HTR-8/SVneo (cell line): ENCODE results near the gene GJB4.
"Not testable (repeated sequence)": the region's sequence is repeated elsewhere in the genome, so short reads cannot be mapped to it uniquely, and the experiment has no call there.

Experiments used
- DNase-seq: peaks from one replicate; pipeline ENCODE4 v3.0.0; 2011; ENCODE audit warnings: low spot score, mixed read lengths; ENCODE audit not compliant: insufficient read length
- FAIRE-seq: peaks from 2 replicates; lab custom pipeline; 2011; peaks lifted over from hg19 to GRCh38; lab: Jason Lieb, UNC

GJB4 gene

DNA sequence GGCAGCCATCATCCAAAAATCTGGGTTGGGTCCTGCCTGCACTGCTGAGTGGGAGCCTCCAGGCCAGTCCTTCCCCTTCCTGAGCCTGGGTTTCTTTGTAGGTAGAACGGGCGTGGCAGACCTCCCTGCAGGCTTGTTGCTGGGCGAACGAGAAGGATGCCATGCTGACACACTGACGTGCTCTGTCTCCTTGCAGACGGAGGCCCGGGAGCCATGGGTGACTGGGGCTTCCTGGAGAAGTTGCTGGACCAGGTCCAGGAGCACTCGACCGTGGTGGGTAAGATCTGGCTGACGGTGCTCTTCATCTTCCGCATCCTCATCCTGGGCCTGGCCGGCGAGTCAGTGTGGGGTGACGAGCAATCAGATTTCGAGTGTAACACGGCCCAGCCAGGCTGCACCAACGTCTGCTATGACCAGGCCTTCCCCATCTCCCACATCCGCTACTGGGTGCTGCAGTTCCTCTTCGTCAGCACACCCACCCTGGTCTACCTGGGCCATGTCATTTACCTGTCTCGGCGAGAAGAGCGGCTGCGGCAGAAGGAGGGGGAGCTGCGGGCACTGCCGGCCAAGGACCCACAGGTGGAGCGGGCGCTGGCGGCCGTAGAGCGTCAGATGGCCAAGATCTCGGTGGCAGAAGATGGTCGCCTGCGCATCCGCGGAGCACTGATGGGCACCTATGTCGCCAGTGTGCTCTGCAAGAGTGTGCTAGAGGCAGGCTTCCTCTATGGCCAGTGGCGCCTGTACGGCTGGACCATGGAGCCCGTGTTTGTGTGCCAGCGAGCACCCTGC, 34.7 kb downstream of the GJB4 start:
- DNase-seq, result no peak
- no peak for FAIRE-seq

DNA sequence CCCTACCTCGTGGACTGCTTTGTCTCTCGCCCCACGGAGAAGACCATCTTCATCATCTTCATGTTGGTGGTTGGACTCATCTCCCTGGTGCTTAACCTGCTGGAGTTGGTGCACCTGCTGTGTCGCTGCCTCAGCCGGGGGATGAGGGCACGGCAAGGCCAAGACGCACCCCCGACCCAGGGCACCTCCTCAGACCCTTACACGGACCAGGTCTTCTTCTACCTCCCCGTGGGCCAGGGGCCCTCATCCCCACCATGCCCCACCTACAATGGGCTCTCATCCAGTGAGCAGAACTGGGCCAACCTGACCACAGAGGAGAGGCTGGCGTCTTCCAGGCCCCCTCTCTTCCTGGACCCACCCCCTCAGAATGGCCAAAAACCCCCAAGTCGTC, 35.2 kb downstream of the GJB4 start:
- FAIRE-seq, result no peak
- no peak for DNase-seq

DNA sequence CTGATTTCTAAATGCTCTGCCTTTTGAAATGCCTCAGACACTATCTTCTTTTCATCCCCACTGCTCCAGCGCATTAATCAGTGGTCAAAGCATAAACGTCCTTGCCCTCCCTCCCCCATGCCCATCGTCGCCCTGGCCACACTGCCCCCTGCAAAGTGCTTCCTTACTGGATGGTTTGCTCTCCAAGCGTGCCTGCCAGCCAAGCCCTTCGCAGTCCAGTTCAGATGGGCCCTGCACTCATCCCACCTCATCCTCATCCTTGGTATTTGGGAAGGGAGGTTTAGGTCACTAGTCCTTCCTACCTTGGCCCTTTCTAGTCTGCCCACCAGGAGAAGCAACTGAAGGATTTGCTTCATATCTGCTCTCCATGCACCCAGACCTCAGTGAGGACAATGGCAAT, 36.4 kb downstream of the GJB4 start:
- FAIRE-seq (no peak), DNase-seq (no peak)

DNA sequence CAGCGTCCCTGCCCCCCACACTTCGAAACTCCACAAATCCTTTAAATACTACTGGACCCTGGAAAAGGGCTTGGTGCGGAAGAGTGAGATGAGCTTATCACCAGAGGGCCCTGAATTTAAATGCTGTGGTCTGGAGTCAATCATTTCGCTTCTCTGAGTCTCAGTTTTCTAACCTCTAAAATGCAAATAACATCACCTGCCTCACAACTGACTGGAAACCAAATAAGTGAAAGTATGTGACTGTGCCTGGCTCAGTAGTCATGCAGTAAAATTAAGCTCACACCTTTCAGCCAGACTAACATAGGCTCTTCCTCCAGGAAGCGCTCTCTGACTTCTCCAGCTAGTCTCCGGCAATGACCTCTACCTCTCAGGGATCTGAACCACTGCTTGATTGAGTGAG, 37.5 kb downstream of the GJB4 start:
- no peak for FAIRE-seq
- DNase-seq, result no peak

DNA sequence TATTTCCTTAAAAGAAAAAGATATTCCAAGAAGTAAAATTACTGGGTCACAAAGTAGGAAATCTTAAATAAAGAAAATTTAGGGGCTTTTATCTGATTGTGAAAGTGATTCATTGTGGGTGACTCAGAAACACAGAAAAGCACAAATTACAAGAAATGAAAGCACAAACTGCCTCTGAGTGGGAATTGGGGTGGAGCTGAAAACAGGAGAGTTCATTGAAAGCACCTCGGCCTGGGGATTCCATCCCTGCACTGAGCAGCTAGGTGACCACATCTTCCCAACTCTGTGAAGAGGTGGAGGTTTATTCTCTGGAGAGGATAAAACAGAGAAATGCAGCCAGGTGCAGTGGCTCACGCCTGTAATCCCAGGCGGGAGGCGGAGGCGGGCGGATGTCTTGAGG, 40.7 kb downstream of the GJB4 start:
- DNase-seq, result no peak
- FAIRE-seq, result no peak

DNA sequence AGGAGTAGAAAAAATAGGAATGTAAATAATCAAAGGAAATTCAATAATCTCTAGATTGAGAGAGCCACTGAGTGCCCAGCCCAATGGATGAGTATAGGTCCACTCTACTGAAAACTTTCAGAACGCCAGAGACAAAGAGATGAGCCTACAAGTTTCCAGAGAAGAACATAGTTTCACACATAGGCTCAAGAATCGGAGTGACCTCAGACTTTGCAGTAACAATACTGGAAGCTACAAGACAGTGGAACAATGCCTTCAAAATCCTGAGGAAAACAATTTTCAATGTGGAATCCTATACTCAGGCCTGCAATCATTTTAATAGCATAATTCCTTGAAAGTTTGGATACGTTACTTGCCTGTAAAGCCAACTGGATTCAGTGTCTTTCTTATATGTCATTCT, 44.2 kb downstream of the GJB4 start:
- FAIRE-seq, result no peak
- no peak for DNase-seq

DNA sequence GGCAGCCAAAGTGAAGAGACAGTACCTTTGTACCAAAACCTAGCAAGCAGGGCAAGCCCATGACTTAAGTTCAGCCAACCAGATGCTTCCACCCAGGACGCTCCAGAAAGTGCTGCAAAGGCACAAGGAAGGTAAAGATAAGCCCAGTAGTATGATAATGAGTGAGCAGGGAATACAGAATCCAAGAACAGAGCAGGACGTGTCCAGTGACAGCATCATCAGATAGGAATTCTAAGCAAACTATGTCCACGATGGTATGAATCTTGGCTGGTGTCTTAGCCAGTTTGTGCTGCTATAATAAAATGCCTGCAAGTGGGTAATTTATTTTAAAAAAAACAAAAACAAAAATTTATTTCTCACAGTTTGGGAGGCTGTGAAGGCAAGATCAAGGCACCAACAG, 46.9 kb downstream of the GJB4 start:
- DNase-seq (no peak), FAIRE-seq (no peak)

DNA sequence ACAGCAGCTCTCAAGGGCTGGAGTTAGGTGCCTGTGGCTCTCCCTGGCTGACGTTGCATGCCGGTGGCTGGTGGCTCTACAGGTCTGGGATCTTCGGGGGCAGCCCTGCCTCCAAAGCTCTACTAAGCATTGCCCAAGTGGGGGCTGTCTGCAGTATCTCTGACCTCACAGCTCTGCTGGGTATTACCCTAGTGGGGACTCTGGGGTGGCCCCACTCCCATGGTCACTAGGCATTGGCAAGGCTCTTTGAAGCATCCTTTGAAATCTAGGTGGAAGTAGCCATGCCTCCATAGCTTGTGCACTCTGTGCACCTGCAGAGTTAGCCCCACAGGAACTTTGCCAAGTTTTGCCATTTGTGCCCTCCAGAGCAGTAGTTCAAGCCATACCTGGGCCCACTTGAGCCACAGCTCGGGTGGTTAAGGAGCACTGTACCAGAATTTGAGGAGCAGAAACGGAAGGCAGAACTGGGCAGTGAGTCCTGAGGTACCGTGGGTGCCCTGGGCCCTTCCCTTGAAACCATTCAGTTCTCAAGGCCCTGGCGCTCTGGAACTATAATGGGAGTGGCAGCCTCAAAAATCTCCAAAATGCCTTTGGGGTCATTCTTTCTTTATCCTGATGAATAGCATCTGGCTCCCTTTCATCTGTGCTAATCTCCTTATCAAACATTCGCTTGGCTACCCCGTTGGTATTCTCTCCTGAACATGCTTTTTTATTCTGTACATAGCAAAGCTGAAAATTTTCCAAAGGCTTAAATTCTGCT, 48.7 kb downstream of the GJB4 start:
- FAIRE-seq (no peak), DNase-seq (no peak)

DNA sequence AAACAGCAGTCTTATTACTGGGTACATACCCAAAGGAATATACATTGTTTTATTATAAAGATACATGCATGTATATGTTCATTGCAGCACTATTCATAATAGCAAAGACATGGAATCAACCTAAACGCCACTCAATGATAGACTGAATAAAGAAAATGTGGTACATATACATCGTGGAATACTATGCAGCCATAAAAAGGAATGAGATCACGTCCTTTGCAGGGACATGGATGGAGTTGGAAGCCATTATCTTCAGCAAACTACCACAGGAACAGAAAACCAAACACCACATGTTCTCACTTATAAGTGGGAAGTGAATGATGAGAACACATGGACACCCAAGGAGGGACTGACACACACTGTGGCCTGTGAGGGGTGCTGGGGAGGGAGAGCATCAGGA, 51.2 kb downstream of the GJB4 start:
- FAIRE-seq, DNase-seq: not testable (repeated sequence)
